ENCODE data around the gene CDKAL1.

Gene CDKAL1

GRCh38 chr6:20933057-20933788 is 399.0 kb downstream of the CDKAL1 start:
- no peak for DNase-seq

- DNase-seq = no peak
Observed at GRCh38 chr6:20936949-20937348, 402.7 kb downstream of the CDKAL1 start.

DNA sequence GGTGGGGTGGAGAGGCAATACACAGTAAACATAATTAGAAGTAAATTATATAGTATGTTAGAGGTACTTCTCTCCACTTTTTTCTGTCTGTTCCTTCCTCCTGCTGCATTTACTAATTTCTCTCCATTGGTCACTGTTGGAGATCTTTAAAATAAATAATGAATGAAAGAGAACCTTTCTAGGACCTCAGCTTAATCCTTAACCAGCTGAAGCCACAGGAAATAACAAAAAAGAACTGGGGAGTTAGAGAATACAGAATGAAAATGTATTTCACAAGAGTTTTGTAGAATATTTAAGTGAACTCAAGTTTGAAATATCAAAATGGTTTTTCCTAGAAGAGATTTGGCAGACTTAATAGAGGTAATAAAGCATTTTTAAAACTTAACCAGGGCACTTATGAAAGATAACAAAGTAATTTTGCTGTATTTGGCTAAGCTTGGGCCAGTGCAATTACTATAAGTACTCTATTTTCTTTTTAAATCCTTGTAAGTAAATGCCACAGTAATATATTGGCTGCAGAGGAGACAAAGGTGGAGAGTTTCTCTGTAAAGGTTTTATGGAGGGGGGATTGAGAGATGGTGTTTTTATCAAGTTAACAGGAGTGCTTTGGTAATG is 405.0 kb downstream of the CDKAL1 start:
- DNase-seq = no peak

GRCh38 chr6:20943040-20943627 is 408.9 kb downstream of the CDKAL1 start:
- DNase-seq = no peak

DNA sequence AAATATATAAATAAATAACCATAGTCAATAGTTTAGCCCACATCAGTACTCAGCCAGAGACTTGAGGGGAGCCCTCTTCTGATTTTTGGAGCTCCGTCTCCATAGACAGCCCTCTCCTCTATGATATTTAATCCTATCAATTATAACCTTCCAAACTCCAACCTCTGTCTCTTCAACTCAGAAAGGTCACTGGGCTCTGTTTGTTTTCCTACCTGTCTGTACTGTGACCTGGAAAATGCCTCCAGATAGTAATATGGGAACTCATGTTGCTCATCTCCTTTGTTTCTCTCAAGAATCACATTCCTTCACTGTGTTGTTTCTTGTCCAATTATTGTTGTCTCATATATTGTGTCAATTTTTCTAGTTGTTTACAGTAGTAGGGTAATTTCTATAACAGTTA is 409.7 kb downstream of the CDKAL1 start:
- DNase-seq = no peak

GRCh38 chr6:20946022-20946421 is 411.8 kb downstream of the CDKAL1 start:
- no peak for DNase-seq

GRCh38 chr6:20946890-20947289 is 412.6 kb downstream of the CDKAL1 start:
- no peak for DNase-seq

DNA sequence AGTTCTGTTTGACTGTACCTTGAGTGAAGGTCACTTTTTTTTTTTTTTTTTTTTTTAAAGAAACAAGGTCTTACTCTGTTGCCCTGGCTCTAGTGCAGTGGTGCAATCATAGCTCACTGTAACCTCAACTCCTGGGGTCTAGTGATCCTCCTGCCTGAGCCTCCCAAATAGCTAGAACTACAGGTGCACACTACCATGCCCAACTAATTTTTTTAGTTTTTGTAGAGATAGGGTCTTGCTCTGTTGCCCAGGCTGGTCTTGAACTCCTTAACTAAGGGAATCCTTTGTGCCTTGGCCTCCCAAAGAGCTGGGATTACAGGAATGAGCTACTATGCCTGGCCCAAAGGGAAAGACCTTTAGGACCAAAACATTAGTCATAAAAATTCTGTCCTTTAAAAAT is 413.7 kb downstream of the CDKAL1 start:
- DNase-seq = no peak

DNA sequence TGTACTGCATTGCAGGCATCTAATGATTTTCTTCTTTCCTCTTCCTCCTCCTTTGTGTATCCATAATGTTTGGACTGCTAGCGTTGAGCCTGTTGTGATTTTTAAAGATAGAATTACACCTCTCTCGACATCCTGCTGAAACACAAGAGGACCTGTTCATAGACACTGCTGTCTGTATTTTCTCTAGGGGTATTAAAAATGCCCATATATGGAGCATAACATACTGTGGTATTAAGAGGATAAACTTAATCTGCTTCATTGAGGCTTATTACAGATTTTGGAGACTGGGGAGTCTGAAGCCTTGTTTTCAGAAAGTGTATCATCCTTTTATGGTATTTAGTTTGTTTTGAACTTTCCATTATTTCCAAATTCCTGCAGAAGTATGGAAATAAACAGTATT is 414.3 kb downstream of the CDKAL1 start:
- DNase-seq = no peak

DNA sequence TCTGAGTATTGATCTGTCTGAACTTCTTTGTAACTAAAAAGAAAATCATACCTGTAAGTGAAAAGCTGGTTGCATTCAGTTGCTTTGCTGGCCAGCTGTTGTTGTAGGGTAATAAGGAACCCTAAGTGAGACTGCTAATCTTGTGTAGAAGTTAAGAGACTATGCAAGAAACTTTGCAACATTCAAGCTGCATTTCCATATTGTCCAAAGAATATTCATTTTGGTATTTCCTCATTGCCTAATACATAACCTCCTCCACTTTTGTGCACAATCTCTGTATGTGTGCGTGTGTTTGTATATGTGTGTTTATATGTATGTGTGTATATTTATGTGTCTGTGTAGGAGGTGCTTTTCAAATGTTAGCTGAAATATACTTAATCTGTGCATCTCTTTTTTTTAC is 414.9 kb downstream of the CDKAL1 start:
- DNase-seq = no peak

DNA sequence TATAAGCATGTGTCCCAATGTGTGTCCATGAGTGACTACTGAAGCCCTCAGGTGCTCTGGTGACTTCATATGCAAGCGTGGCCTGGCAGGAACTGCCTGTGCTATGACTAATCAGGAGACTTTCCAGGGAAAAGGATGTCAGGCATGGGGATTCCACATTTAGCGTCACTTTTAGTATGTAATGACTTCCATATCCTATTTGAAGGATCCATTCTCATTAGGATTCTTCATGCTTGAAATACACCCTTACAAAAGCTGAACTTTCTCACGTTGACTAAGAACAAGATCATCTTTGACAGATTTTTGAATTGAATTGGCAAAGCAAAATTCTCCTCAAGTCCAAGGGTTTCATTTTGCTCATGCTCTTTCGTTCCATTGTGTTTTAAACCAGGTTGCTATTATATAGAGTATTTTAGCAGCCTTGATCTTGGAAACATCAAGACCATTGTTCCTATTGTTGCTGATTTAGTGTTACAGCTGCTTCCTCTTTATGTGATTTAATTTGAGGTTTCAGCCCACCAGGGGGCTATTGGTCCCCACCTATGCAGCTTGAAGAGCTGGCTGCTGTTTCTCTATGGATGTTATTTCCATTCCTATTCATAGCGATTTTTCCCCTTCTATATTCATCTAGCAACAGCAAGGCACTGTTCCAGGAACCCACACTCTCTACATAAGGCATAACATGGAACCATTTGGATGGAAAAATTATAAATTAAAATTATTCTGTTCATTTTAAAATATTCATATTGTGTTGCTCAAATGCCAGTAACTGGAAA is 418.6 kb downstream of the CDKAL1 start:
- DNase-seq = no peak

DNA sequence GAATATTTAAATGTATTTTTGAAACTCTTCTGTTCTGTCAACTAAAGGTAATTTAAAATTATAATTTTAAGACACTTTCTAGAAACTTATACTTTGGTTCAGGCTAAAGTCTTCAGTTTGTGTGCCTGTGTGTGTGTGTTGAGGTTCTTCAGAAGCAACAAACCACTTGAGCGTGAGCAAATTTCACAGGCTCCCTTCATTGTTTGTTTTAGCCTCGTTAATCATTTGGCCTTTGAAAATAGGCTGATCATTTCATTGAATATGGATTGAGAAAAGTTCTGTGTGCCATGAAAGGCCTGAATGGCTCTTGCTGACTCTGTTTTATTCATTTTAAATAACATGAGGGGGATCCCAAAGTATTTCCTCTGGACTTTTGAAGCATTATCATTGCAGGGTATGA is 420.1 kb downstream of the CDKAL1 start:
- DNase-seq = no peak

- DNase-seq = no peak
Observed at GRCh38 chr6:20955131-20955530, 420.9 kb downstream of the CDKAL1 start.

GRCh38 chr6:20955751-20956150 is 421.5 kb downstream of the CDKAL1 start:
- DNase-seq = no peak

- DNase-seq = no peak
Observed at GRCh38 chr6:20960067-20960466, 425.8 kb downstream of the CDKAL1 start.

DNA sequence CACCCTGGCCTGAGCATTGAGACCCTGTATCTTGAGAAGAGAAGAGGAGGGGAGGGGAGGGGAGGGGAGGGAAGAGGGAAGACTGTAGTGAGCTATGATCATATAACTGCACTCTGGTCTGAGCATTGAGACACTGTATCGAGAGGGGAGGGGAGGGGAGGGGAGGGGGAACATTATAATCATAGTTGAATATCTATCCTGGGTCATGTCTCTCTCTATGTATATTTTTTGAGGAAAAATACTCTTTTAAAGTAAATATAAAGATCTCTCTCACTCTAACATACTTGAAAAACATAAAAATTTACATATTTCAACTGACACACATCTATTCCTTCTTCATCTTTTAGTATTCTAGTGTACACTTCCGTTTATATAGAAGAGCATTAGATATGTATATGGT is 431.0 kb downstream of the CDKAL1 start:
- no peak for DNase-seq

- DNase-seq = no peak
Observed at GRCh38 chr6:20965915-20966314, 431.7 kb downstream of the CDKAL1 start.

DNA sequence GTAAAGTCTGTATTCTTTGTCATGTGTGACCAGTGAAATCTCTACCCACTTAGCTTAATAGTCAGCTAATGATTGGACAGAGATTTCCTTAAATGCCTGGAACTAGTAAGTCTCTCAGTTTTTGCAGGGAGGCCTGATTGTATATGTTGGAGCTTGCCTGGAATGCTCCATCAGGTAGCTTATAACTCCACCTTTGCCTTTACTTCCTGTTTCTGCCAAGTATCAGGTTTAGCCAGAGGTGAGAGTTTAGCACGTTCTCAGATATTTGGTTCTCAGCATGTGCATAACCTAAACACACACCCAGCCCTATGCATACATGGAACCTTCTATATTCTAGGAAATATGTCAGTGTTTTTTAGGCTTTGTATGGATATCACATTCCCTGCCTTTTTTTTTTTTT is 435.3 kb downstream of the CDKAL1 start:
- DNase-seq = no peak

GRCh38 chr6:20976391-20976918 is 442.2 kb downstream of the CDKAL1 start:
- no peak for DNase-seq

- no peak for DNase-seq
Observed at GRCh38 chr6:20978151-20978614, 443.9 kb downstream of the CDKAL1 start.

- no peak for DNase-seq
Observed at GRCh38 chr6:20979076-20979475, 444.8 kb downstream of the CDKAL1 start.

DNA sequence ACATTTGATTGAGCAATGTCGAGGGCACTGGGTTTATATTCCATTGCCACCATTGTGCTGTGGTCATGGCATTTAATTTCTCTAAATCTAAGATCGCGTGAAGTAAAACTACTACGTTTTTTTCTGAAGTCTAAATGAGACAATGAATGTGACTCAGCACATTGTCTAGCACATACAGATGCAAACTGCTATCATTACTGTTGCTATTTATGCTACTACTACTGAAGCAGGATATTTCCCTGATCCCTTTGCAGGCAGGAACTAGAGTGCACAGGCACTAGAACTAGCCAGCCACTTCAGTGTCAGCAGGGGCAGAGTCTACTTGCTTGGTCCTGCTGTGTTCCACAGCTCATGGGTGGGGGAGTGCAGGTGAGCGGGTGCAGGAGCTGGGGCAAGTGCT is 449.7 kb downstream of the CDKAL1 start:
- no peak for DNase-seq

DNA sequence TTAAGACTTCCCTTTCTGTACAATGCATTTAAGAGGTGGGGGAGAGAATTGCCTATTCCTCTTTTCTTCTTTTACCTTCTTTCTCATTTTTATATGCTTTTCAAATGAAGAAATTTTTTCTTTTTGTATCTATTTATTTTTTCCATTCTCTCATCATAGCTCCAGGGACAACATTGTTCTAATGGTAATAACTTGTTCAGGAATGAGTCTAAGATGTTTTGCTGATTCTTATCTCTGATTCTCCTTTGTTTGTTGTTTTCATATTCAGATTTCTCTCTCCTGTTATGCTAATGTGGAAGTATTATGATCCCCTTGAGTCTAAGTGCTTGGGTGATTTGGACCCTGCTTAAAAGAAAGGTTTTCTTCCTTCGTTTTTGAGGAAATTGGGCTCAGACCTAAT is 451.6 kb downstream of the CDKAL1 start:
- DNase-seq = no peak
